Endothelial cell of umbilical vein (primary cell): ENCODE measurements around the gene TAX1BP3. TPM values are rescaled to one million over a fixed set of nuclear protein-coding genes. Genes with fewer than 3 reads are reported as not detected.

ENCODE experiments used
- BruUV-seq: library from RNA; stranded (reverse); fragments of 400-500 nt; replicated peaks from 2 replicates; lab custom pipeline; 2021; lab: Mats Ljungman, UMichigan
- CTCF ChIA-PET: fragments of 300-600, 350-600 bp; sonication (Branson Sonifier 250); formaldehyde crosslinking; loops from one replicate; lab custom pipeline; 2021; ENCODE audit warnings: antibody characterized with exemption, inconsistent platforms; lab: Charles Lee
- POLR2A ChIA-PET: fragments of 300-600, 350-600 bp; sonication (Branson Sonifier 250); formaldehyde crosslinking; loops from one replicate; lab custom pipeline; 2021; ENCODE audit warnings: antibody characterized with exemption, inconsistent platforms; lab: Charles Lee
- DNase-seq: peaks from one replicate; pipeline ENCODE4 v3.0.0-alpha.2; 2011; ENCODE audit warnings: low read depth, low spot score
- FAIRE-seq: peaks from 2 replicates; lab custom pipeline; 2011; peaks lifted over from hg19 to GRCh38; lab: Jason Lieb, UNC
- H2AFZ ChIP-seq: 2 replicates; pipeline ENCODE4 v1.6.0; 2012; ENCODE audit warnings: low read depth, low read length, control low read depth, inconsistent platforms
- H3K27ac ChIP-seq: 2 replicates; pipeline ENCODE4 v1.5.1; 2011; ENCODE audit warnings: low read depth, mild to moderate bottlenecking, control low read depth, low read length, moderate library complexity; ENCODE audit not compliant: insufficient read depth
- H3K27me3 ChIP-seq, 2 experiments: 2 replicates each; pipeline versions ENCODE4 v1.6.0 to v1.6.1; 2011; ENCODE audit warnings: low read length in 2 of 2, mixed read lengths in 1 of 2; ENCODE audit not compliant: control insufficient read depth in 2 of 2, insufficient read depth in 2 of 2
- H3K36me3 ChIP-seq, 2 experiments: 2 replicates in 1 of 2; 3 replicates in 1 of 2; pipeline ENCODE4 v1.5.1; 2011; ENCODE audit warnings: low read length in 2 of 2, mild to moderate bottlenecking in 1 of 2, moderate library complexity in 1 of 2; ENCODE audit not compliant: control insufficient read depth in 2 of 2, insufficient read depth in 2 of 2; ENCODE audit errors: extremely low read depth in 1 of 2
- H3K4me1 ChIP-seq: 3 replicates; pipeline ENCODE4 v1.5.1; 2011; ENCODE audit warnings: mild to moderate bottlenecking, low read length; ENCODE audit not compliant: control insufficient read depth, insufficient read depth; ENCODE audit errors: extremely low read depth
- H3K4me2 ChIP-seq: 2 replicates; pipeline ENCODE4 v1.6.1; 2011; ENCODE audit warnings: low read length, control low read depth, mixed read lengths; ENCODE audit not compliant: insufficient read depth
- H3K4me3 ChIP-seq, 3 experiments: fragments of 200-600 bp in 1 of 3; sonication (generic), shearing (Covaris generic) in 1 of 3; replicated peaks in 1 of 3; 2 replicates each; pipeline ENCODE4 v1.5.1; 2011 to 2016; ENCODE audit warnings: control low read depth in 3 of 3, low read length in 3 of 3, mild to moderate bottlenecking in 2 of 3, inconsistent platforms in 1 of 3, low read depth in 1 of 3, moderate library complexity in 1 of 3; ENCODE audit not compliant: insufficient read depth in 1 of 3
- H3K79me2 ChIP-seq: 2 replicates; pipeline ENCODE4 v1.6.0; 2012; ENCODE audit warnings: low read length, inconsistent platforms; ENCODE audit not compliant: control insufficient read depth, insufficient read depth
- H3K9ac ChIP-seq: replicated peaks from 2 replicates; pipeline ENCODE3; 2011; ENCODE audit warnings: low read length, control low read depth; ENCODE audit not compliant: insufficient read depth; ENCODE audit errors: extremely low read depth
- H3K9me1 ChIP-seq: replicated peaks from 3 replicates; pipeline ENCODE4 v1.6.0; 2011; ENCODE audit warnings: mild to moderate bottlenecking, low read length; ENCODE audit not compliant: control insufficient read depth, insufficient read depth; ENCODE audit errors: extremely low read depth
- H3K9me3 ChIP-seq: replicated peaks from 2 replicates; pipeline ENCODE4 v1.5.1; 2012; ENCODE audit warnings: low read length, inconsistent platforms; ENCODE audit not compliant: control insufficient read depth, insufficient read depth
- H4K20me1 ChIP-seq: replicated peaks from 2 replicates; pipeline ENCODE3; 2011; ENCODE audit warnings: mild to moderate bottlenecking, low read length; ENCODE audit not compliant: control insufficient read depth, insufficient read depth; ENCODE audit errors: extremely low read depth
- EZH2 ChIP-seq: IDR thresholded peaks from 2 replicates; pipeline ENCODE4 v1.6.1; 2012; ENCODE audit warnings: borderline replicate concordance, low read depth, mild to moderate bottlenecking, moderate library complexity, low read length, inconsistent platforms; ENCODE audit not compliant: severe bottlenecking
- FOS ChIP-seq: IDR thresholded peaks from 2 replicates; pipeline ENCODE4 v1.6.1; 2011; ENCODE audit warnings: mild to moderate bottlenecking, low read length, moderate library complexity, borderline replicate concordance; ENCODE audit not compliant: insufficient read depth
- GATA2 ChIP-seq: IDR thresholded peaks from 2 replicates; pipeline ENCODE4 v1.7.0; 2011; ENCODE audit warnings: low read depth, mild to moderate bottlenecking, moderate library complexity, mixed read lengths, low read length; ENCODE audit not compliant: insufficient read length, insufficient read depth
- JUN ChIP-seq: IDR thresholded peaks from 2 replicates; pipeline ENCODE4 v1.6.1; 2011; ENCODE audit warnings: borderline replicate concordance, low read depth; ENCODE audit not compliant: insufficient read length, insufficient read depth
- MYC ChIP-seq: IDR thresholded peaks from one replicate; pipeline ENCODE4 v1.6.1; 2011; ENCODE audit warnings: mild to moderate bottlenecking, low read depth, low read length
- POLR2A ChIP-seq: IDR thresholded peaks from 2 replicates; pipeline ENCODE4 v1.6.1; 2012; ENCODE audit warnings: low read depth, mild to moderate bottlenecking, control low read depth, low read length
- POLR2AphosphoS5 ChIP-seq: IDR thresholded peaks from 2 replicates; pipeline ENCODE4 v1.6.1; 2012; ENCODE audit warnings: low read depth, mild to moderate bottlenecking, control low read depth, low read length, moderate library complexity; ENCODE audit not compliant: insufficient read depth
- dilution Hi-C: fragments of 300-500 bp; cut with MboI; formaldehyde crosslinking; loops from one replicate; pipeline ENCODE4 v1.15.0; 2019; ENCODE audit warnings: low sequenced_read_pairs; ENCODE audit not compliant: extremely low pct_ligation_motif_present
- intact Hi-C: fragments of 100-400 bp; cut with micrococcal nuclease; formaldehyde crosslinking; loops from one replicate; pipeline ENCODE4 v1.10.0; 2022
- polyA plus RNA-seq, 4 experiments: library from polyadenylated mRNA; depleted of rRNA in 3 of 4; stranded (reverse) in 3 of 4; unstranded in 1 of 4; fragments of >200 nt; gene quantifications; 2 replicates each; pipeline versions ENCODE4 v1.2.1 to v1.2.3, GENCODE V29; 2011 to 2012; ENCODE audit warnings: missing spikeins in 1 of 4
- total RNA-seq: library from RNA; stranded (reverse); gene quantifications from 2 replicates; pipeline ENCODE4 v1.2.3, GENCODE V29; 2021
- TF ChIP-seq, protein P1 (sequence below): IDR thresholded peaks from 2 replicates; pipeline ENCODE4 v1.6.1; 2011; ENCODE audit not compliant: insufficient read depth, insufficient read length
- TF ChIP-seq, protein P2 (sequence below), 2 donors: IDR thresholded peaks; 1 replicate in 1 of 2; 2 replicates in 1 of 2; pipeline ENCODE4 v1.5.1; 2011; ENCODE audit warnings: low read length in 2 of 2, mild to moderate bottlenecking in 2 of 2, moderate library complexity in 2 of 2, control low read depth in 1 of 2, inconsistent platforms in 1 of 2, low read depth in 1 of 2; ENCODE audit not compliant: insufficient read depth in 1 of 2; ENCODE audit errors: extremely low read depth in 1 of 2

The TAX1BP3 gene
- total and polyA plus RNA-seq, 2 donors (not counting 3 experiments of a cell fraction or from before 2014, with no cell fraction given): 254 to 315 TPM

DNA sequence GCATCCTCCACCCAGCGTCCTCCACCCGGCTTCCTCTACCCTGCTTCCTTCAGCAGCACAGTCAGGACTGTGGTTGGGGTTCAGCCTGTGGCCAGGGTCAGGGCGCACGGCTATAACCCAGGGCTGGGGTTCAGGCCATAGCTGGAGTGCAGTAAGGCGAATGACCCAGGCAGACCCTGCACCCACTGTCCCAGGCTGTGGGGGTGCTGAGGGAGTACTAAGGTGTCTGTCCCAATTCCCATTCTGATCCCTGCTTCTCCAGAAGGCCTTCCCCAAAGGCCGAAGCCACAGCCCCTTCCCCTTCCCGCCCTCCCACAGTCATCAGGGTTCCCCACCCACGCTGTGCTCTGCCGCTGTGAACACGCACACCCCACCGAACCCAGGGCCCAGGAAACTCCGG, 12.7 kb upstream of the TAX1BP3 start:
- Histone ChIP-seq H3K4me3 (no peak overlapping the region), H3K27ac (no peak overlapping the region), H3K9me1 (no peaks in the 10 kb centered on the region), H3K36me3 (no peaks in the 10 kb centered on the region), H3K4me1 (no peaks in the 10 kb centered on the region), H3K9ac (no peak overlapping the region), H2AFZ (no peak overlapping the region), H3K79me2 (no peaks in the 10 kb centered on the region), H3K27me3 (peaks cover 0 to 9% of the 10 kb centered on the region in 2 experiments), H3K4me2 (no peak overlapping the region), H4K20me1 (no peaks in the 10 kb centered on the region), H3K9me3 (no peaks in the 10 kb centered on the region)
- DNase-seq: no peak
- ChIA-PET POLR2A (no interaction called here), CTCF (interaction anchor here (1.3 kb wide), 1 partner anchor 42 kb away, joined by 3 read pairs; no protein-coding TSS in a partner anchor)
- dilution Hi-C loops (no loop called here), intact Hi-C loops (no loop called here)
- TF ChIP-seq, protein P1, sequence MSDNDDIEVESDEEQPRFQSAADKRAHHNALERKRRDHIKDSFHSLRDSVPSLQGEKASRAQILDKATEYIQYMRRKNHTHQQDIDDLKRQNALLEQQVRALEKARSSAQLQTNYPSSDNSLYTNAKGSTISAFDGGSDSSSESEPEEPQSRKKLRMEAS: no peak
- TF ChIP-seq POLR2AphosphoS5: no peak
- TF ChIP-seq, protein P2, sequence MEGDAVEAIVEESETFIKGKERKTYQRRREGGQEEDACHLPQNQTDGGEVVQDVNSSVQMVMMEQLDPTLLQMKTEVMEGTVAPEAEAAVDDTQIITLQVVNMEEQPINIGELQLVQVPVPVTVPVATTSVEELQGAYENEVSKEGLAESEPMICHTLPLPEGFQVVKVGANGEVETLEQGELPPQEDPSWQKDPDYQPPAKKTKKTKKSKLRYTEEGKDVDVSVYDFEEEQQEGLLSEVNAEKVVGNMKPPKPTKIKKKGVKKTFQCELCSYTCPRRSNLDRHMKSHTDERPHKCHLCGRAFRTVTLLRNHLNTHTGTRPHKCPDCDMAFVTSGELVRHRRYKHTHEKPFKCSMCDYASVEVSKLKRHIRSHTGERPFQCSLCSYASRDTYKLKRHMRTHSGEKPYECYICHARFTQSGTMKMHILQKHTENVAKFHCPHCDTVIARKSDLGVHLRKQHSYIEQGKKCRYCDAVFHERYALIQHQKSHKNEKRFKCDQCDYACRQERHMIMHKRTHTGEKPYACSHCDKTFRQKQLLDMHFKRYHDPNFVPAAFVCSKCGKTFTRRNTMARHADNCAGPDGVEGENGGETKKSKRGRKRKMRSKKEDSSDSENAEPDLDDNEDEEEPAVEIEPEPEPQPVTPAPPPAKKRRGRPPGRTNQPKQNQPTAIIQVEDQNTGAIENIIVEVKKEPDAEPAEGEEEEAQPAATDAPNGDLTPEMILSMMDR (IDR thresholded peaks at IDR 0.05; ENCODE audit: extremely low read depth in 1 of 2, insufficient read depth in 1 of 2, low read depth in 1 of 2, low read length in 2 of 2): no peak
- TF ChIP-seq MYC: no peak
- TF ChIP-seq JUN: no peak
- no peak for TF ChIP-seq GATA2
- no peak for TF ChIP-seq FOS
- no peak for TF ChIP-seq POLR2A
- TF ChIP-seq EZH2: no peak
- BruUV-seq: no TSS peak
- FAIRE-seq: no peak
